Fibroblast of skin of left quadriceps (primary cell): Measurements from ENCODE around the gene NADSYN1.
"Not testable (repeated sequence)": the region's sequence is repeated elsewhere in the genome, so short reads cannot be mapped to it uniquely, and the experiment has no call there.

Experiments
- DNase-seq, 2 experiments: peaks; one replicate each; pipeline ENCODE4 v3.0.0-alpha.2; 2013; ENCODE audit warnings: low read depth in 2 of 2

NADSYN1 gene

DNA sequence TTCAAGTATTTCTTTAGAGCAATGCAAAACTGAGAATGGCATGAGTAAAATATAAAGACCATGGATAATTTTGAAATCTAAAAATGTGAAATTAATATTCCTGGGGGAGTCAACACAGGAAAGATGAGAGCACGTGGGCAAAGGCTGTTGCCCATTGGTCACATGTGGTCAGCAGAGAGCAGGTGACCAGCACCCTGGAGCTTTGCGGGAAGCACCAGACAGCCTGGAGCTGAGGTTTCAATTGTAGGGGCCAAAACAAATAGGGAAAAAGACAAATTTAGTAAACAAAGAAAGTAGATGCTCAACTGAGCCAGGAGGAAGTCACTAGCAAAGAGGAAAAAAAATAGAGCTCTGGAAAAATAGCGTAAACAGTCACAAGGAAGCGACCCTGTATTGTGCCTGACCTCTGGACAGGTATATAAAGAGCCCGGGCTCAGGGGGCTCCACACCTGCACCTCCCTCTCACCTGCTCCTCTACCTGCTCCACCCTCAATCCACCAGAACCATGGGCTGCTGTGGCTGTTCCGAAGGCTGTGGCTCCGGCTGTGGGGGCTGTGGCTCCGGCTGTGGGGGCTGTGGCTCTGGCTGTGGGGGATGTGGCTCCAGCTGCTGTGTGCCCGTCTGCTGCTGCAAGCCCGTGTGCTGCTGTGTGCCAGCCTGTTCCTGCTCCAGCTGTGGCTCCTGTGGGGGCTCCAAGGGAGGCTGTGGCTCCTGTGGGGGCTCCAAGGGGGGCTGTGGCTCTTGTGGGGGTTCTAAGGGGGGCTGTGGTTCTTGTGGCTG is 74.0 kb downstream of the NADSYN1 start, which contains the start of gene KRTAP5-7:
TSS of gene KRTAP5-7 (plus strand) at position 472 of the 780 bp plus-strand sequence. CDS start at position 506, 34 bp downstream.
- DNase-seq = not testable (repeated sequence)

DNA sequence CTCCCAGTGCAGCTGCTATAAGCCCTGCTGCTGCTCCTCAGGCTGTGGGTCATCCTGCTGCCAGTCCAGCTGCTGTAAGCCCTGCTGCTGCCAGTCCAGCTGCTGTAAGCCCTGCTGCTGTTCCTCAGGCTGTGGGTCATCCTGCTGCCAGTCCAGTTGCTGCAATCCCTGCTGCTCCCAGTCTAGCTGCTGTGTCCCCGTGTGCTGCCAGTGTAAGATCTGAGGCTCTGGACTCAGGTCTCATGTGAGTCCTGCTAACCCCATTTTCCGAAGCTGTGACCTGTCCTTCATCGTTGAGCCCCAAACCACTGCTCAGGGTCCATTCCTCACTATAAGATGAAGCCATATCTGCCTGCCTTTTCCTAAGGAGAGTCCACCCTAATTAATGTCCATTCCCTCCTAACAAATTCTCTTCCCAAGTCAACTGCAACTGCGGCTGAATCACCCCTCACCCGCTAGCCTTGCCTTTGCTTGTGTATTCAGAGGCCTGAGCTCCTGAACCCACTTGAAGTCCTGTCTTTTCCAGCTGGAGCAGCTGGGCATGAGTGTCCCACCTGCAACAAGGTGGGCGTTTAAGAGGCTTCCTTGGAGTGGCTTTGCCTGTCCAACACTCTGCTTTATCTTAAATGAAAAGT is 74.7 kb downstream of the NADSYN1 start:
- DNase-seq = no peak

DNA sequence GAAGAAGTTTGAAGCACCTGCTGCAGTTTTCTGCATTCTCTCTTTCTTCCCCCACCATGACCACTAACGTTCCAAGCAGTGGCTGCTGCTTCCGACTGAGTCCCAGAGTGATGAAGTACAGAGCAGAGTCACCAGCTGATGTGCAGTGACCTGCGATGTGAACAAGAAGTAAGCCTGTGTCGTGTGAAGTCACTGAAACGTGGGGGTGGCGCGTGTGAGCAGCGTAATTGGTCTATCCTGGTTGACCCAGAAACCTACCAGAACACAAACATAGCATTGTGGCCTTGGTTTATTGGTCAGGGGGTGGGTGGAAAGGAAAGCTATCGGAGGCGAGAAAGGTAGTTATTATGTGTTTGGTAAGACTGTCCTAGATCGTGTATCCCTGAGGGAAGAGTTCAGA is 77.6 kb downstream of the NADSYN1 start:
- DNase-seq = no peak

DNA sequence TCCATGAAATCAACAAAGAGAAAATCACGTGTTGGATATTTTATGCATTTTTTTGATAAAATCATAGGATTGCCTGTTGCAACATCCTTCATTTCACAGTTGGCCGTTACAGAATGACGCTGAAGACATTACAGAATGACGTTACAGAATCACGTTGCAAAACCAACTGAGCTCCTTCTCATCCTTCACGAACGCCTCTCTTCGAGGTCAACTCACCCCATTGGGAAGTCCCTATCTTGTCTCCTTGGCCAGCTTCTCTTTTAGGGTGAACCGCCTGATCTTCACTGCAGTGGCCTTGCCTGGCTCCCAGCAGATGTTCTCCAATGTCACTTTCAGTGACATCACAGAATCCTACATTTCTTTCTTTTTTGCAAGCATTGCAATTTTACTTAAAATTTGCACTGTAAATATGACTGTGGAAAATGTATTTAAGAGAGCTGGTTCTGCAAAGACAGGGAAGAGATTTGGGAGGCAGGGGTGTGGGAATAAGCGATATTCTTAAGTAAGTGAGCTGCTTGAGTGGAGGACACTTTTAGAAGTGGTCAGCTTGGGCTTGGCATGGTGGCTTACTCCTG is 79.1 kb downstream of the NADSYN1 start:
- no peak for DNase-seq

GRCh38 chr11:71534711-71535608 is 82.0 kb downstream of the NADSYN1 start:
- not testable (repeated sequence) for DNase-seq

DNA sequence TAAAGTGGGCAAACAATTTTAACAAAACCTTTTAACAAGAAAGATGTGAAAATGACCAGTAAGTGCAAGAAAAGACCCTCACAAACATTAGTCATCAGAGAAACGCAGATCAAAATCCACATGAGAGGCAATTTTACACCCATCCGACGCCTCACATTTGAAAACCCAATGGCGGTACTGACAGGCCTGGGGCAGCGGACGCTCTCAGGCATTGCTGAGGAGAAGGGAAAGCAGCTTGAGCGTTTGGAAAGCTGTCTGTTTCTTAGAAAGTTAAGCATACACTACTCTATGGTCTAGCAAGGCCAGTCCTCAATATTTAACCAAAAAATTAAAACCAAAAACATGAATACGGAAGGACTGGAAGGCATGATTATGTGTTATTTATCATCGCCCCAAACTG is 82.8 kb downstream of the NADSYN1 start:
- DNase-seq = no peak

GRCh38 chr11:71537537-71537936 is 84.5 kb downstream of the NADSYN1 start:
- DNase-seq = no peak

DNA sequence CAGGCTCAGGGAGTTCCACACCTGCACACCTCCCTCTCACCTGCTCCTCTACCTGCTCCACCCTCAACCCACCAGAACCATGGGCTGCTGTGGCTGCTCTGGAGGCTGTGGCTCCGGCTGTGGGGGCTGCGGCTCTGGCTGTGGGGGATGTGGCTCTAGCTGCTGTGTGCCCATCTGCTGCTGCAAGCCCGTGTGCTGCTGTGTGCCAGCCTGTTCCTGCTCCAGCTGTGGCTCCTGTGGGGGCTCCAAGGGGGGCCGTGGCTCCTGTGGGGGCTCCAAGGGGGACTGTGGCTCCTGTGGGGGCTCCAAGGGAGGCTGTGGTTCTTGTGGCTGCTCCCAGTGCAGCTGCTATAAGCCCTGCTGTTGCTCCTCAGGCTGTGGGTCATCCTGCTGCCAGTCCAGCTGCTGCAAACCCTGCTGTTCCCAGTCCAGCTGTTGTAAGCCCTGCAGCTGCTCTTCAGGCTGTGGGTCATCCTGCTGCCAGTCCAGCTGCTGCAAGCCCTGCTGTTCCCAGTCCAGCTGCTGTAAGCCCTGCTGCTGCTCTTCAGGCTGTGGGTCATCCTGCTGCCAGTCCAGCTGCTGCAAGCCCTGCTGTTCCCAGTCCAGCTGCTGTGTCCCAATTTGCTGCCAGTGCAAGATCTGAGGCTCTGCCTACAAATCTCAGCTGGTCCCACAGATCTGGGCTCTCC is 85.1 kb downstream of the NADSYN1 start, which contains the start of gene KRTAP5-8:
TSS of gene KRTAP5-8 (plus strand) at position 49 of the 689 bp plus-strand sequence. CDS start at position 80, 31 bp downstream.
- not testable (repeated sequence) for DNase-seq

- no peak for DNase-seq
Measured at GRCh38 chr11:71538666-71538990, 85.6 kb downstream of the NADSYN1 start.

DNA sequence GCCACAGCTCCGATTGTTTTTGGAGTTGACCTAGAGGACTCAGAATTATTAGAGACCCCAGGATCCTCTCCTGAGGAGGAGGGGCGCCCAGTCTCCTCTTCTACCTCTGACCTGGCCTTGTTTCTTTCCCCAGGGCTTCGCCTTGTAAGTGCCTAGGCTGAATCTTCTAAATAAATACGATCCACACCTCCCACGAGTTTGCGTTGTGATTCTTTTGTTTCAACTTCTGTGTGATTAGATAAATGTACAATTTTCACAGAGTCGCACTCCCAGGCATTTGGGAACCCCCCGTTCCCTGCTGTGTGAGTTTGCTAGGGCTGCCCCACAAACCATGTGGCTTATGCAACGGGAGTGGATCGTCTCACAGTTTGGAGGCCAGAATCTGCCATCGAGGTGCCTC is 86.0 kb downstream of the NADSYN1 start:
- DNase-seq = no peak

DNA sequence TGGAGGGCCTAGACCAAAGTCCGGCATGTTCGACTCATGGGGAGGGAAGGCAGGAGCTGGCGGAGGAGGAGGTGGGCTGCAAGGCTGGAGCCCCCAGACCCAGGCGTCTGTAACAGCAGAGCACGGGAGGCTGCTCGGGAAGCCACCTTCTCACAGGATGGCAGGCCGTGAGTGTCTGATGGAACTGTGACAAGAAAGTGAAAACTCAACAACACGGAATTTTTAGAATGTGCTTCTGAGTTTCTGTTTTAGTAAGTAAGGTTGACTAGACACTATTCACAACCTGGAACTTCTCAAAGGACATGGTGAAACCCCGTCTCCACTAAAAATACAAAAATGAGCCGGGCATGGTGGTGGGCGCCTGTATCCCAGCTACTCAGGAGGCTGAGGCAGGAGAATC is 87.0 kb downstream of the NADSYN1 start:
- DNase-seq = not testable (repeated sequence)

DNA sequence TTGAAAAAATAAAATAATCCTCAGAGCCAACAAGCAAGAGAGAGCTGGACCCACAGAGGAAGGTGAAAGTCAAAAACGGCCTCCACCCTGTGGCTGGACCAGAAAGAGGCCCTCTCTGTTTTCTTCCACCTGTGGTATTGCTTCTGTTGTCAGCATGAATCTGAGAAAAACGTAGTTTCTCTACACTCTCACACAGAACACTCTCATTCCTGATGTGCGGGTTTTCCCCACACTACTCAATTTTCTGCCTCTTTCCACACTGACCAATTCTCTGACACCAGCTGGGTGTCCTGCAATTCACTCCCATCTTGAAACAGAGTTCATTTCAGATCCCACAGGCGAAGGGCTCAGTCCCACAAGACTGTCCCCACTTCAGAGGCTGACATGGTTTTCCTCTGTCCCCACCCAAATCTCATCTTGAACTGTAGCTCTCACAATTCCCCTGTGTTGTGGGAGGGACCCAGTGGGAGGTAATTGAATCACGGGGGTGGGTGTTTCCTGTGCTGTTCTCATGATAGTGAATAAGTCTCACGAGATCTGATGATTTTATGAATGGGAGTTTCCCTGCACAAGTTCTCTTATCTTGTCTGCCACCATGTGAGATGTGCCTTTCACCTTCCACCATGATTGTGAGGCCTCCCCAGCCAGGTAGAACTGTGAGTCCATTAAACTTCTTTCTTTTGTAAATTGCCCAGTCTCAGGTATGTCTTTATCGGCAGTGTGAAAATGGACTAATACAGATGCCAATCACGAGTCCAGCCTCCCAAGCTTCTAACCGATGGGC is 87.7 kb downstream of the NADSYN1 start:
- not testable (repeated sequence) for DNase-seq

- no peak for DNase-seq
Measured at GRCh38 chr11:71542382-71542781, 89.4 kb downstream of the NADSYN1 start.

DNA sequence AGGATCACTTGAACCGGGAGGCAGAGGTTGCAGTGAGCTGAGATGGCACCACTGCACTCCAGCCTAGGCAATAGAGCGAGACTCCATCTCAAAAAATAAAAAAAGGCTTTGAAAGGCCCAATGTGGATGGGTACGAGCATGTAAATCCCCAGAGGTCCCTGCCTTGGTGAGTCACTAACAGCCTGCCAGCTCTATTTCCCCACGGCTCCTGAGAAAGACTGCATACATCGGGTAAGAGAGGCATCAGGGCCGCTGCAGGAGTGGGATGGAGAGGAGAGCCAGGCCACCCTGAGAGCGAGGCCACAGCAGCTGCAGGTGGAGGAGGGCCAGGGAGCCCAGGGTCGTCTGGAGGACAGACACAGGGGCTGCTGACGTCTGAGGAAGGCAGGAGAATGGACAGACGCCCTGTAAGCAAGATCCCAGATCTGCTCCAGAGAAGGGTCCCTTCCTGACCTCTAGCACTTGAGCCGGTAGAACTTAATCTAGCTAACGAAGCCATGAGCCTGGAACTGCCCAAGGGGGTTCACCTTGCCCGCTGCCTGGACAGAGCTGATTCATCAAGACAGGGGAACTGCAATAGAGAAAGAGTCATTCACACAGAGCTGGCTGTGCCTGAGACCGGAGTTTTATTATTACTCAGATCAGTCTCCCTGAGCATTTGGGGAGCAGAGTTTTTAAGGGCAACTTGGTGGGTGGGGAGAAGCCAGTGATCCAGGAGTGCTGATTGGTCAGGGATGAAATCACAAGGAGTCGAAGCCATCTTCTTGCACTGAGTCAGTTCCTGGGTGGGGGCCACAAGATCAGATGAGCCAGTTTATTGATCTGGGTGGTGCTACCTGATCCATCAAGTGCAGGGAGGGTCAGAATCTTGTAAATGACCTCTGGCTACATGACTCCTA is 90.1 kb downstream of the NADSYN1 start:
- DNase-seq = no peak

- DNase-seq = no peak
Measured at GRCh38 chr11:71543866-71544265, 90.9 kb downstream of the NADSYN1 start.

DNA sequence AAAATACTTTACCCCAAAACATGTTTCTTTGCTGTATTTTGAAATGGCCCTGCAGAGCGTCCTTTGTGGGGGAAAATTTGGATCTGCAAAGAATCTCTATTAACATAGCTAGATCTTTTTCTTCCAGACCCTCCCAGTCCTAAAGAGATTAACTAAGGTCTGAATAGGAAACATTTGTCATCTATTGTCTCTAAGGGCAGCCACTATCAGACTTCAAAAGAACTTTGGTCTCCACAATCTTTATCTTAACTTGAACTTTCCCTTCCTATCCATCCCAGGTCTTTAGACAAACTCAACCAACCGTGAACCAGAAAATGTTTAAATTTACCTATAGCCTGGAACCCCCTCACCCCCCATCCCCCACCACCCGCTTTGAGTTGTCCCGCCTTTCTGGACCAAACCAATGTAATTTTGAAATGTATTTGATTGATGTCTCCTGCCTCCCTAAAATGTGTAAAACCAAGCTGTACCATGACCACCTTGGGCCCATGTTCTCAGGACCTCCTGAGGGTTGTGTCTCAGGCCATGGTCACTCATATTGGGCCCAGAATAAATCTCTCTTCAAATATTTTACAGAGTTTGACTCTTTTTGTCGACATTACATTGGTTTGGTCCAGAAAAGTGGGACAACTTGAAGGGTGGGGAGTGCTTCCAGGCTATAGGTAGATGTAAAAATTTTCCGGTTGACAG is 91.7 kb downstream of the NADSYN1 start:
- no peak for DNase-seq

GRCh38 chr11:71545405-71545966 is 92.5 kb downstream of the NADSYN1 start:
- no peak for DNase-seq

GRCh38 chr11:71548120-71548519 is 95.1 kb downstream of the NADSYN1 start, which contains the start of gene KRTAP5-9:
KRTAP5-9 (plus strand) TSS chr11:71548420; CDS start chr11:71548658, 238 bp downstream.
- DNase-seq = no peak
